Upper lobe of right lung (tissue), 1 donor: Measurements from ENCODE around the gene OR8D1. TPM values are rescaled to one million over a fixed set of nuclear protein-coding genes. Genes with fewer than 3 reads are reported as not detected.

ENCODE experiments used
- ATAC-seq: fragments of 200-7000 bp; cut with Tn5 transposase; one replicate; pipeline ENCODE4 v1.9.1; 2020; ENCODE audit warnings: mild to moderate bottlenecking, moderate library complexity
- DNase-seq: peaks from one replicate; pipeline ENCODE4 v3.0.0-alpha.2; 2020
- H3K27ac ChIP-seq: fragments of 200-600 bp; one replicate; pipeline ENCODE4 v1.8.0; 2022
- H3K27me3 ChIP-seq: fragments of 200-600 bp; one replicate; pipeline ENCODE4 v1.8.0; 2022; ENCODE audit warnings: mild to moderate bottlenecking
- H3K36me3 ChIP-seq: fragments of 200-600 bp; one replicate; pipeline ENCODE4 v1.8.0; 2022
- H3K4me1 ChIP-seq: fragments of 200-600 bp; one replicate; pipeline ENCODE4 v1.8.0; 2022
- H3K4me3 ChIP-seq: fragments of 200-600 bp; one replicate; pipeline ENCODE4 v1.8.0; 2022; ENCODE audit warnings: mild to moderate bottlenecking
- H3K9me3 ChIP-seq: fragments of 200-600 bp; one replicate; pipeline ENCODE4 v1.8.0; 2022
- intact Hi-C: fragments of 100-400 bp; cut with DNase I; formaldehyde crosslinking; loops from one replicate; pipeline ENCODE4 v1.11.0; 2022
- total RNA-seq: library from RNA; stranded (reverse); fragmentation: NEBNext Ultra II Directional; extraction: Animal tissue kit (Norgen Biotek cat#: 25700); gene quantifications from one replicate; pipeline ENCODE4 v1.2.1, GENCODE V29; 2021
- TF ChIP-seq, protein P1 (sequence below): fragments of 200-600 bp; IDR thresholded peaks from one replicate; pipeline ENCODE4 v1.8.0; 2022; ENCODE audit warnings: antibody characterized with exemption
- donor health status: DM: no; HTN: yes; CAD: no; lungs with severe emphysema.

Gene OR8D1
- total RNA-seq, 1 donor from 2014 or later, result not detected

GRCh38 chr11:124285610-124286344 is 28.0 kb downstream of the OR8D1 start:
- H3K27me3 ChIP-seq, result no peaks in the 10 kb centered on the region
- ATAC-seq, result no peak
- TF ChIP-seq, protein P1, sequence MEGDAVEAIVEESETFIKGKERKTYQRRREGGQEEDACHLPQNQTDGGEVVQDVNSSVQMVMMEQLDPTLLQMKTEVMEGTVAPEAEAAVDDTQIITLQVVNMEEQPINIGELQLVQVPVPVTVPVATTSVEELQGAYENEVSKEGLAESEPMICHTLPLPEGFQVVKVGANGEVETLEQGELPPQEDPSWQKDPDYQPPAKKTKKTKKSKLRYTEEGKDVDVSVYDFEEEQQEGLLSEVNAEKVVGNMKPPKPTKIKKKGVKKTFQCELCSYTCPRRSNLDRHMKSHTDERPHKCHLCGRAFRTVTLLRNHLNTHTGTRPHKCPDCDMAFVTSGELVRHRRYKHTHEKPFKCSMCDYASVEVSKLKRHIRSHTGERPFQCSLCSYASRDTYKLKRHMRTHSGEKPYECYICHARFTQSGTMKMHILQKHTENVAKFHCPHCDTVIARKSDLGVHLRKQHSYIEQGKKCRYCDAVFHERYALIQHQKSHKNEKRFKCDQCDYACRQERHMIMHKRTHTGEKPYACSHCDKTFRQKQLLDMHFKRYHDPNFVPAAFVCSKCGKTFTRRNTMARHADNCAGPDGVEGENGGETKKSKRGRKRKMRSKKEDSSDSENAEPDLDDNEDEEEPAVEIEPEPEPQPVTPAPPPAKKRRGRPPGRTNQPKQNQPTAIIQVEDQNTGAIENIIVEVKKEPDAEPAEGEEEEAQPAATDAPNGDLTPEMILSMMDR, result no peak
- intact Hi-C loops, result no loop called here
- H3K4me1 ChIP-seq, result no peaks in the 10 kb centered on the region
- no peak overlapping the region for H3K27ac ChIP-seq
- peaks cover 4% of the 10 kb centered on the region for H3K9me3 ChIP-seq
- no peak for DNase-seq
- H3K4me3 ChIP-seq, result no peak overlapping the region
- H3K36me3 ChIP-seq, result no peaks in the 10 kb centered on the region

DNA sequence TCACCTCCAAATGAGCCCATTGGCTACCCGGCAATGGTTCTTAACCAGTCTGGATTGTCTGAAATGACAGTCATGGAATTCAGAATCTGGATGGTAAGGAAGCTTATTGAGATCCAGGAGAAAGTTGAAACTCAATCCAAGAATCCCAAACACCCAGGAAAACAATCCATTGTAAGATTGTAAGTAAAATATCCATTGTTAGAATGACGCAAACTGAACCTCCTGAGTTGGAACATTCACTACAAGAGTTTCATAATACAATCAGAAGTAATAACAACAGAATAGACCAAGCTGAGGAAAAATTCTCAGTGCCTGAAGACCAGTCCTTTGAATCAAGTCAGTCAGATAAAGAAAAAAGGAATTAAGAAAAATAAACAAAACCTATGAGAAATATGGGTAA is 35.5 kb downstream of the OR8D1 start:
- intact Hi-C loops, result no loop called here
- TF ChIP-seq, protein P1, result no peak
- DNase-seq (no peak), ATAC-seq (no peak)
- Histone ChIP-seq H3K4me1 (no peaks in the 10 kb centered on the region), H3K27ac (no peak overlapping the region), H3K4me3 (no peak overlapping the region), H3K9me3 (no peaks in the 10 kb centered on the region), H3K27me3 (no peaks in the 10 kb centered on the region), H3K36me3 (no peaks in the 10 kb centered on the region)

DNA sequence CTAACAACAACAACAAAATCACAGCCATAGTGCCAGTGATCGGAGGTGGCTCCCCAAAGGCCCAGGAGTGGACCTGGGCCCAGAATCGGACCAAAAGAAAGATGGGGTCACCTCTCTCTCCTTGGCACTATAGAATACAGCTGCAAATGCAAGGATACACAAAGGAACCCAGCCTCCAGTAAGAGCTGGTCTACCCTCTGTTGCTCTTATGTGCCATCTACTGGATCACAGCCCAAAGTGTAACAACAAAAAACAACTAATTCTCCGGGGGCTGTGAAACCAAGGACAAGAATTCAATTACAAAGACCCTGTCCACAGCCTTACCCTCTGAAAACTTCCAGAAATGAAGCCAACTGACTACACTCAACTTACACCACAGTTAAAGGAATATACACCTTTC is 35.9 kb downstream of the OR8D1 start:
- H3K4me3 ChIP-seq, result no peak overlapping the region
- no peaks in the 10 kb centered on the region for H3K36me3 ChIP-seq
- H3K9me3 ChIP-seq, result no peaks in the 10 kb centered on the region
- DNase-seq (no peak), ATAC-seq (peak; percentile 58)
- no peaks in the 10 kb centered on the region for H3K4me1 ChIP-seq
- TF ChIP-seq, protein P1, result no peak
- intact Hi-C loops, result no loop called here
- H3K27me3 ChIP-seq, result no peaks in the 10 kb centered on the region
- no peak overlapping the region for H3K27ac ChIP-seq

- no peaks in the 10 kb centered on the region for H3K36me3 ChIP-seq
- no peaks in the 10 kb centered on the region for H3K27me3 ChIP-seq
- no peak overlapping the region for H3K4me3 ChIP-seq
- no peaks in the 10 kb centered on the region for H3K9me3 ChIP-seq
- no peaks in the 10 kb centered on the region for H3K4me1 ChIP-seq
- DNase-seq (no peak), ATAC-seq (peak; percentile 41)
- H3K27ac ChIP-seq, result no peak overlapping the region
- TF ChIP-seq, protein P1, result no peak
- intact Hi-C loops, result no loop called here
Measured at GRCh38 chr11:124277207-124277606, 36.5 kb downstream of the OR8D1 start.

DNA sequence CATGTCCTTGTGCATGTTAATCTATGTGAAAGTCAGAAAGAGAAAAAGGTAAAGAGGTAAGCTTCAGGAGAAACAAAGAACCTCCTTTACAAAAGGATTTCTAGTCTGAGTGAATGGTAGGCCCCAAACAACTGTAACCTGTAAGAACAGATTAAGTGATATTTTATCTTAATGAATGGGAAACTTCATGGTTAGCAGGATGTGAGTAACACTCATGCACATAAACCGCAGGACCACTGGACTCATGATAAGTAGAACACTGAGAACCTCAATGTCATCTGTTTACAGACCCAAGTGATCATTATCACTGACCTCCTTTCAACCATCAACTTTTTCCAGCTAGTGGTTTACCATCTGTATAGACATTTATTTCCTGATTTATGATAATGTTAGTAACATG is 37.7 kb downstream of the OR8D1 start:
- H3K27ac ChIP-seq, result no peak overlapping the region
- TF ChIP-seq, protein P1, result no peak
- H3K9me3 ChIP-seq, result no peaks in the 10 kb centered on the region
- no peak for DNase-seq
- intact Hi-C loops, result no loop called here
- H3K27me3 ChIP-seq, result no peaks in the 10 kb centered on the region
- ATAC-seq, result no peak
- H3K4me1 ChIP-seq, result no peaks in the 10 kb centered on the region
- no peak overlapping the region for H3K4me3 ChIP-seq
- no peaks in the 10 kb centered on the region for H3K36me3 ChIP-seq
